ENCODE data around the gene MRAS.

Gene MRAS

DNA sequence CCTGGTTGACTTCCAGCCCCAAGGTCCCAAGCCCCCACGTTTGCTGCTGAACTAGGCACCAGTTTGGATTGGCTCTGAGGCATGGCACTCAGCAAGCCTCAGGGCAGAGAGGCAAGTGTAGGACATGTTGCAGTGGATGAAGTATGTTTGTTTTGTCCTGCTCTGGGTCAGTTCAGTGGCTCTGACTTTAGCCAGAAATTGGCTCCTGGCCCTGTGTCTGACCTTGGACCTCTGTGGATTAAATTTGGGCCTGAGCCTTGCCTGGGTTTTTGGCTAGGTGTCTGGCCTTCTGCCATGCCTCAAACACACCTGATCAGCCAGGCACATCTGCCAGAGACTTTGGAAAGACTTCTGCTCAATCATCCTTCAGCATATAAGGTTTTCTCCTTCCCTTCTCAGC lies 3.6 kb upstream of the MRAS start:
- DNase-seq = no peak

- peak; percentile 56 for DNase-seq
Measured at GRCh38 chr3:138348754-138349739, 668 bp downstream of the MRAS start.

GRCh38 chr3:138349926-138350665 lies 1.7 kb downstream of the MRAS start:
- no peak for DNase-seq

DNA sequence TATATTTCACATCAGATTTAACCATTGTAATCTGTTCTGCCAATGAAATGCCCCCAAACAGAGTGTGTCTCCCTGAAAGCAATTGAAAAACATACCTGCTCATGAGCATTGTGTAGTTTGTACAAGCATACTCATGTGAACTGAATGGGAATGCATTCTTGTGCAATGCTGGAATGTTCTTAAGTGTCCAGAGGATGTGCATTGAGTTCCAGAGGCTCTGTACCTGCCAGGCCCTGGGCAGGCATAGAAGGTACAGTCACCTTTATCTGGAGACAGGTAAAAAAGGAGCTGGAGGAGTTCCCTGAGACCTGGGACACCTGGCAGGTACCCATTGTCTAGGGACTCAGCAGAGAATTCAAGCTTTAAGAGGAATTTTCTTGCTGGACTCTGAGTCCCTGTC lies 2.8 kb downstream of the MRAS start:
- DNase-seq = no peak

DNA sequence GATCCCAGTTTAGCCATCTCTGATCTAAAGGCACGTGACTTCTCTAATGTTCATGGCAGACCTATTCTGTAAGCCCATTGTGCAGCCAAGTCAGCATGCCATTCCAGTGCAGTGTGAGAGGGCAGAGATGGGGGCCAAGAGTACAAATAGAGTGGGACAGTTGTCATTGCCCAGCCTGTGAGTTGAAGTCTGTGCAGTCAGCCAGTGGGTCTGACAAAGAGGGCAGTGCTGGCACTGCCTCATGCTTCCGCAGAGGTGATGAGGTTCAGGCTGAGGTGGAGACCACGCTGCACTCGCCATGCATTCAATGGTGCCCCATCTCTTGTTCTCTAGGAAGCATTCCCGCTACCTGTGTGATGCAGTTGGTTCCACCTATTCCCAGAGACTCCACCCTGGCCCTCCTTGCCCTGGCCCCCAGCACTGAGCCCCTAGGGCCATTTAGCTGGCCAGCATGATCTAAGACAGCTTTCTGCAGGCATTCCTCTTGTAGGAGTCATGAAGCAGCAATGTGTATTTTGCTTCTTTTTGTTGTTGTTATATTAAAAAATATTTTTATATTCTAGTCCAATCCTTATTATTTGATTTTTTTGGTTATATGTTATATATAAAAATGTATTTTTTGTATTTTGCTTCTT lies 3.7 kb downstream of the MRAS start:
- DNase-seq = no peak

GRCh38 chr3:138354376-138354775 lies 6.0 kb downstream of the MRAS start:
- no peak for DNase-seq

GRCh38 chr3:138355071-138355470 lies 6.7 kb downstream of the MRAS start:
- DNase-seq = no peak

DNA sequence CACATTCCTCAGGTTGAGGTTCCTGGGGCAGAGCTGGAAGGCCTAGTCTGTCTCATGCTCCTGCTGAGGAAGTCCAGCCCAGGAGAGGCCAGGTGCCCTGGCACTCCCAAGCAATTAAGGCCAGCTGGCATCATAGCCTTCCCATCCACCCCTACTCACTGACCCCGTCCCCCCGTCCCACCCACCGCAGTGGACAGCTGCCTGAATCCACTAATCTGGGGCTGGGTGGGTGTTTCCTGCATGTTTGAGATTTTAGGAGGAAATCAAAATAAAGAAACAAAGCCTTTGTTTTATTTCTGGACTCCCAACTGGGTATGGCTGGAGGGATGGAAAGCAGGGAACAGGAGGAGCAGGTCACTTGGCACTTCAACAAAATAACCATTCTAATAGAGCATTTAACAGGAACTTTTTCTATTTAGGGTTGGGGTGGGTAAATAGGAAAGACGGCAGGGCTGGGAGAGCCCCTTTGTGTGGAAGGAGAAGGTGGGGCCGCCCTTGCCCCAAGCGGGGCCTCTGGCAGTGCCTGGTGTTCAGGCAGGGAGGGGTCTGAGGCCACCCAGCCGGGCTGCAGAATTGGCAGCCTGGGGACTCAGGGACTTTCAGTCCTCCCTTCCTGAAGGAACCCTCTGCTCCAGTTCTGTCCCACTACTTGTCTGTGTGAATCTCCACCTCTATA lies 8.5 kb downstream of the MRAS start:
- no peak for DNase-seq

DNA sequence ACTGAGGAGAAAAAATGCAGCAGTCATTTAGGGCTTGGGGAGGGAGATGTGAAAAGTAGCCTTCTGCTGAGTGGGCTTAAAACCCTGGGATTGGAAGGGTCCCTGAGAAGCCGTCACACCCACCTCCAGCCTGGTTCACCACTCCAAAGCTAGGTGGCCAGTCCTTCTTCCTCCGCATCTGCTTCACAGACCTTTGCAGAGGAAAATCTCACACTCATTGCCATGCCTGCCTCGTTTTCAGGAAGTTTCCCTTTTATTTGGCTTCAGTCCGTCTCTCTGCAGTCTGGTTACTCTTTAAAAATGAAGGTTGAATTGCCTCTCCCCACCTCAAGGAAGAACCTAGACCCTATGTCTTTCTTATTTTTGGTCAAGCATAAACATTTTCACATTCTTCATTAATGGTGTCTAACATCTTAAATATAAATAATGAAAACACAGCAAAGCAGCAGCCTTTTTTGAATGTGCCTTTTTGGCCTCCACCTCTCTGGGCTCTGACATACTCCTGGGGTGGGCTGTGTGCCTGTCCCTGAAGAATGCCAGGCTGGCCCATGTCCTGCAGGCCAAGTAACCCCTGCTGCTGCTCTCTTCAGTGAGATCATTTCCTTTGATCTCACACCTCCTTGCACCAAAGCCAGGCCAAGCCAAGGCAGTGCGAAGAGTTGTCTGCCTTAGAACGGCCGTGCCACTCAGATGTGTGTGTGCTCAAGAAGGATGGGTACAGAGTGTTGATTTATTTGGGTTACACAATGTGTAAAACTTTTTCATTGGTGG lies 11.0 kb downstream of the MRAS start:
- no peak for DNase-seq

- DNase-seq = no peak
Measured at GRCh38 chr3:138359919-138360868, 11.8 kb downstream of the MRAS start.

GRCh38 chr3:138360869-138361525 lies 12.6 kb downstream of the MRAS start:
- no peak for DNase-seq

DNA sequence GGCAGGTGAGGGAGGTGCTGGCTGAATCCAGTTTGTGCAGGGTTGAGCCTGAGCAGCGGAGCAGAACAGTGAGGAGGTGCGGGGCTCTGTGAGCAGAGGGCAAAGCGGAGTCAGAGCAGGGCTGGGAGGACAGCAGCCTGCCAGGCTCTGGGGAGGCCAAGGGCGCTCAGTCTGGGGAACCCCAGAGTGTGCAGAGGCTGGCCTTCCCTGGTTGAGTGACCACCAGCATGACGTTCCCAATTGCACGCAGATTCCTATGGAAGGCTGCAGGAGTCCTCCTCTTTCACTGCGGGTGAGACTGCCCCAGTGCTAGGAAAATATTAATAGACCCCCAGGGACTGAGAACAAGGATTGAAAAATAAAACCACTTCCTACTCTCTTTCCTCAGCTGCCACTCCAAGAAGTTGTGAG lies 13.2 kb downstream of the MRAS start:
- no peak for DNase-seq

DNA sequence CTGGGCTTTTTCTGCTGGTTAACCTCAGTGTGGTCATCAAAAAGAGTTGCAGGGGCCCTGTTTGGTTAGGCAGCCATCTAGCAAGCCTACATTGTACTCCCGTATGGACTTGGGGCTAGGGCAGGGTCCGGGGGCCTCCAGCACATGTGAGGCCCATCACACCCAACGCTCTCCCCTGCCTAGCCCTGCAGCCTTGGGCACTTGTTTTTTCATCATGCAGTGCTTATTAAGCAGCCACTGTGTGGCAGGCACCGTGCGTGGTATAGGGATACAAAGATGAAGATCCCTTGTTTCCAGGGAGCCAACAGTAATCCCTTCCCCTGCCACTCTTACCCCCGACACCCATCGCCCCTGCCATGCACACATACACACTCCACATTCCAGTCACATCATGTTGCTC lies 14.2 kb downstream of the MRAS start:
- DNase-seq = no peak

GRCh38 chr3:138363322-138363721 lies 14.9 kb downstream of the MRAS start:
- no peak for DNase-seq

GRCh38 chr3:138364356-138365252 lies 16.2 kb downstream of the MRAS start:
- no peak for DNase-seq

DNA sequence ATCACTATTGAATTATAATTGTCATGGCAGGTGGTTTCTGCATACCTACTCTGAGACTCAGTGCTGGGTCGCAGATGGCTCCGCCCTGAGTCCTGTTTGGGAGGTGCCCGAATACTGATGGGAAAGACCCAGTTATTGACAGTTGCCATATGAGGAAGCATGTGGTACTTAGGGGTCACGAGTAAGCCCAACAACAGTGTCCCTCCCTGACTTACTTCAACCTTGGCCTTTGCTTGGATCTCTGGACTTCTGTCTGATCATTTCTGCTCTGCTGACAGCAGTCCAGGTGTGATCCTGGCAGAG lies 16.8 kb downstream of the MRAS start:
- no peak for DNase-seq

- no peak for DNase-seq
Measured at GRCh38 chr3:138366006-138366759, 17.8 kb downstream of the MRAS start.

DNA sequence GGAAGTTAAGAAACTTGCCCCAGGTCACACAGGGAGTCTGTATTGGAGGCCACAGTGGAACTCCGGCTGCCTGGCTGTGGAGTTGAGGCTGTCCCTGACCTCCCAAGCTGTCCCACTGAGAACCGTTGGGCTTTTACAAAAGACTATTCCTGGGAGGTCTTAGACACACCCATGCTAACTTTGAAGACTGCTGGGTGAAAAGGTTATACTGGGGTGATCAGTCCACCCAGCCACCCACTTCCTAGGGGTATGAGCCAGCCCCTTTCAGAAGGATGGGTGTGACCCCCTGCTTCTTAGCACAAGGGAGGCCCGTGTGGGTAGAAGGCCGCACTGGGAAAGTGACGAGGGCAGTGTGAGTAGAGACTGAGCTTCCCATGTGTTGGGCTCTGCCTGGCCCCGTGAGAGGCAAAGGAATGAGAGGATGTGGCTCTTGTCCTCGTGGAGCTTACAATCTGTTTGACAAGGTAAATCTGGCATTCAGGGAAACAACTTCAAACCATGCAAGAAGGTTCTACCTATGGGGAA lies 19.0 kb downstream of the MRAS start:
- no peak for DNase-seq

GRCh38 chr3:138367911-138368310 lies 19.5 kb downstream of the MRAS start:
- DNase-seq = no peak
